GDM1 (cell line): ENCODE data around the gene OLA1.

Experiments
- DNase-seq: peaks from one replicate; lab custom pipeline; 2025; lab: John Stamatoyannopoulos, UW

OLA1 gene

DNA sequence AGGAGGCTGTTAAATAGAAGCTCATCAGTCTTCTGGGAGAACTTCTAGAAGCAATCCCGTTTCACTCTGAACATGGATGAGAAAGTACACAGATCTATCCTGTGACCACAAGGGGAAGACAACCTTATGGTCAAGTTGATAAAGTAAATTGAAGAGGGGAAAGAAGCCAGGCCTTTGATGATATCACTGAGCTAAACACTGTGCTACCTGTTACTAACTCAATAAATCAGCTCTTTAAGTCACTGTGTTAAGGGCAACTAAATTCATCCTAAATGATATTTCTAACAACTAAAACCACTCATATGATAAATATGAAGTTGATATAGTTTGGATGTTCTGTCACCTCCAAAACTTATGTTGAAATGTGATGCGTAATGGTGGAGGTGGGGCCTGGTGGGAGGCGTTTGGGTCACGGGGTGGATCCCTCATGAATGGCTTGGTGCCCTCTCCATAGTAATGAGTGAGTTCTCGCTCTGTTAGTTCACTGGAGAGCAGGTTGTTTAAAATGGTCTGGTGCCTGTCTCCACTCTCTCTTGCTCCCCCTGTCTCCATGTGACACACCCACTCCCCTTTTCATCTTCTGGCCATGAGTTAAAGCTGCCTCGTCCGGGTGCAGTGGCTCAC is 23.6 kb downstream of the OLA1 start:
- no peak for DNase-seq

GRCh38 chr2:174224125-174224524 is 24.2 kb downstream of the OLA1 start:
- no peak for DNase-seq

DNA sequence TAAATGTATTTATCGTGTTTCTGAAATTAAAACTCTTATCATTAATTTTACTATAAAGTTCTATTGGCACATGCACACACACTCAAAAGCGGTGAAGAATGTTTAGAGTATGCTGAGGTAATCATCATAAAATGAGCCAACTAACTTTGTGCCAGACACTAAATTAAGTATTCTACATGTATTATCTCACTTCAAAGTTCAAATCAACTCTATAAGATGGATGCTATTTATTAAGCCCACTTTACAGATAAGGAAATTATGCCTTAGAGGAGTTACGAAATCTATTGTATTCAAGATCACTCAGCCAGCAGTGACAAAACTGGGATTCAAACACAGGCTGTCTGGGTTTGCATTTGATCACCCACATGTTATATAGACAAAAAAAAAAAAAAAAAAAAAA is 24.9 kb downstream of the OLA1 start:
- no peak for DNase-seq

- DNase-seq = no peak
Observed at GRCh38 chr2:174222154-174222553, 26.2 kb downstream of the OLA1 start.

DNA sequence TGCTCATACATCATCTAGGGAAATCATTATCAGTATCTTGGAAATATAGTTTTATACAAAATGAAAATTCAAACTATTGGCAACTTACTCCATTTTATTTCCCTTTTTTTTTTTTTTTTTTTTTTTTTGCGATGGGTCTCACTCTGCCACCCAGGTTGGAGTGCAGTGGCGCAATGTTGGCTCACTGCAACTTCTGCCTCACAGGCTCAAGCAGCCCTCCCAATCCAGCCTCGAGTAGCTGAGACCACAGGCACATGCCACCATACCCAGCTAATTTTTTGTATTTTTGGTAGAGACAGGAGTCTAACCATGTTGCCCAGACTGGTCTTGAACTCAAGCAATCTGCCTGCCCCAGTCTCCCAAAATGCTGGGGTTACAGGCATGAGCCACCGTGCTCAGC is 29.0 kb downstream of the OLA1 start:
- DNase-seq = no peak

DNA sequence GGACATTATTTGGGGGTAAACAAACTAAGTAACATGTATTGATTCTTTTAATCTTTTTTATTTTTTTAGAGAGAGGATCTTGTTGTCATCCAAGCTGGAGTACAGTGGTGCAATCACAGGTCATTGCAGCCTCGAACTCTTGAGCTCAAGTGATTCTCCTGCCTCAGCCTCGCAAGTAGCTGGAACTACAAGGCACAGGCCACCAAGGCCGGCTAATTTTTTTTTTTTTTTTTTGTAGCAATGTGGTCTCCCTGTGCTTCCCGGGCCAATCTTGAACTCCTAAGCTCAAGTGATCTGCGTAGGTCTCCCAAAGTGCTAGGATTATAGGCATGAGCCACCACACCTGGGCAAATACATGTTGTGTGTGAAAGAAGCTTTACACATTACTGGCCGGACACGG is 29.6 kb downstream of the OLA1 start:
- DNase-seq = no peak

- DNase-seq = no peak
Observed at GRCh38 chr2:174217869-174218268, 30.5 kb downstream of the OLA1 start.

- DNase-seq = no peak
Observed at GRCh38 chr2:174211954-174212353, 36.4 kb downstream of the OLA1 start.

GRCh38 chr2:174210862-174211261 is 37.5 kb downstream of the OLA1 start:
- no peak for DNase-seq

GRCh38 chr2:174209325-174209724 is 39.0 kb downstream of the OLA1 start:
- DNase-seq = no peak

DNA sequence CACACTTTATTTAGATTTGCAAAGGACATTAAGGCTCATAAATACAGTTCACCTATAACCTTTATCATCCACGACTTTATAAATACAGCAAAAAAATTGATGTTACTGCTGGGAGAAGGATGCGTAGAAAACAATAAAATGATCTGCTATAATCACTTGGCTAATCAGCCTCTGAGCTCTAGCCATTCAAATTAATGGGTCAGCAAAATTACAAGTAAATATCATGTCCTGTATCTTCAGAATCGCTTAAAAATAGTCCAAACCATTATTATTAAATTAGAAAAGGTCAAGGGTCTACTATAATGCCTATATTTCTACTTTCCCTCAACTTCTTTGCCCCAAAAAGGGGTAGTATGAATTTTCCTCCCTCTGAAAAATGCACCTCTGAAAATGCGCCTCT is 40.3 kb downstream of the OLA1 start:
- DNase-seq = no peak

DNA sequence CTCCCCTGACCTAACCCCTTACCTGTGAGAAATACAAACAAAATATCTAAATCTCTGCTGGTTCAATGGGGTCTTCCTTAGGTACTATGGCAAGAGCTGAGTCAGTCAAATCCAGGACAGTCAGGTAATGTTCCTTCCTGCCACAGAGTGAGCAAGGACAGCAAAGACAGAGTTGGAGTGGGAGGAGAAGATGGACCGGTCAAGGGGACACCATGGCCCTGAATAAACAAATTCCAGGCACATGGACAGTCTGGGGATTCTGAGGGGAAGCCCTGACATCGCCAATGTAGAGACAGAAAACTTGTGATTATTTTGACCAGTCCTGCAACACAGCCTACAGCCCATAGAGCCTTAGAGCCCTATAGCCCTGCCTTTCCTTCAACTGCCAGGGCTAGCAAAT is 42.8 kb downstream of the OLA1 start:
- no peak for DNase-seq

GRCh38 chr2:174202188-174202587 is 46.1 kb downstream of the OLA1 start:
- DNase-seq = no peak

- DNase-seq = no peak
Observed at GRCh38 chr2:174198846-174199564, 49.3 kb downstream of the OLA1 start.

DNA sequence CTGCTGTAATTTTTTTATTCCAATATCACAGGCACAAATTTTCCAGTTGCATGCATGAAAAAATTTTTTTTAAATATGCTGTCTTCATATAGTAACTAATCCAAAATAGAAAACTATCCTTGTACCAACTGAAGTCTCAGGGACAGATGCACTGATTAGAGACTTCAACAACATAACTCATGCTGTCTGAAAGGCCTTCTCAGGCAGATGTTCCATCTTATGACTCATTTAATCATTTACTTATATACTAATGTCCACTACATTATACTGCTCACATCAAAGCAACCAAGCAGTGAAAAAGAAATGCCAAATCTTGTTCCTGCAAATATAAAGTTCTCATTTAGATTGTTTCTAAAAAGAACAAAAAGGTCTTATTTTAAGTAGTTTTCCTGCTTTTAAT is 53.1 kb downstream of the OLA1 start:
- DNase-seq = no peak

- DNase-seq = no peak
Observed at GRCh38 chr2:174193737-174194136, 54.6 kb downstream of the OLA1 start.

DNA sequence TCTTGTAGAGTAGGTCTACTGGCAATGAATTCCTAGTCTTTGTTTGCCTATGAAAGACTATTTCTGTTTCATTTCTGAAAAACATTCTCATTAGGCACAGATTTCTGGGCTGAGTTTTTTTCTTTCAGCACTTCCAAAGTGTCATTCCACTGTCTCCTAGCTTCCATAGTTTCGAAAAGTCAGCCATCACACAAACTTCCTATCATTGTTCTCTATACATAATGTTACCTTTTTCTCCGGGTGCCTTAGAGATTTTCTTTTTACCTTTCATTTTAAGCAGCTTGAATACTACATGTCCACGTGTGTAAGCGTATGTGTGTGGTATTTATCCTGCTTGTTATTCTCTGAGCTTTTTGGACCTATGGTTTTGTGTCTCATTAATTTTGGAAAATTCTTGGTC is 55.7 kb downstream of the OLA1 start:
- DNase-seq = no peak

DNA sequence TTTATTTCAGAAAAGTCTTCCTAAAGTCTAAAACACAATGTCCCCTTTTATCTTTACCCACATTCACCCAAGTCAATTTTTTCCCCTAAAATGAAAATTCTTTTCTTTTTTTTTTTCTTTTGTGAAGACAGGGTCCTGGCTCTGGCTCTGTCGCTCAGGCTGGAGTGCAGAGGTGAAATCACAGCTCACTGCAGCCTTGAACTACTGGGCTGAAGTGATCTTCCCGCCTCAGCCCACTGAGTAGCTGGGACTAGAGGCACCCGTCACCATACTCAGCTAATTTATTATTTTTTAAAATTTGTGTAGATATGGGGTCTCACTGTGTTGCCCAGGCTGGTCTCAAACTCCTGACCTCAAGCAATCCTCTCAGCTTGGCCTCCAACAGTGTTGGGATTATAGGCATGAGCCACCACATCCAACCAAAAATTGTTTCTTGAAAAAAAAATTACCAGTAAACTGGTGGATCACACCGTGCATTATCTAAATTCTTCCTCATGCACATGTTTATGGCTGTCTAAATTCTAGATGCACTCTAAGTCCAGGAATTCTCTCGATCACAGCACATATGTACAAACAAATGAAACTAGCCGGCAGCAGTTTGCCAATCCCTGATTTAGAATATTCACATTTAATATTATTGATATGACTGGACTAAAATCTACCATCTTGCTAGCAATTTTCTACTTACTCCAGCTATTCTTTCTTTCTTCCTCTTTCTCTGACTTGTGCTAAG is 56.8 kb downstream of the OLA1 start:
- DNase-seq = no peak

- DNase-seq = no peak
Observed at GRCh38 chr2:174184915-174185314, 63.4 kb downstream of the OLA1 start.

DNA sequence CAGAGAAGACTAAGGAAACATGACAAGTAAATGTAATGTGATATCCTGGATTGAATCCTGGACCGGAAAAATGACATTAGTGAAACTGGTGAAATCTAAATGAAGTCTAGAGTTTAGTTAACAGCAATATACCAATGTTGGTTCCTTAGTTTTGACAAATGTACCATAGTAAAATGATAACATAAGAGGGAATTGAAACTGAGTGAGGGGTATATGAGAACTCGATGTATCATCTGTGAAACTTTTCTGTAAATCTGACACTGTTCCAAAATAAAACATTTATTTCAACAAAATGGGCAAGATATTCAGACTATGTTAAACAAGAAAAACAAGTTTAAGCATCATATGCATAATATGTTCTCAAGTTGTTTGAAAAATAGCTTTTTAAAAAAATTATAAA is 63.8 kb downstream of the OLA1 start:
- DNase-seq = no peak

- no peak for DNase-seq
Observed at GRCh38 chr2:174183076-174183475, 65.3 kb downstream of the OLA1 start.

GRCh38 chr2:174181368-174181767 is 67.0 kb downstream of the OLA1 start:
- DNase-seq = no peak

GRCh38 chr2:174180726-174181236 is 67.6 kb downstream of the OLA1 start:
- DNase-seq = no peak
